Measurements from ENCODE around the gene WFDC5.
"Not testable (repeated sequence)": the region's sequence is repeated elsewhere in the genome, so short reads cannot be mapped to it uniquely, and the experiment has no call there.

The WFDC5 gene

DNA sequence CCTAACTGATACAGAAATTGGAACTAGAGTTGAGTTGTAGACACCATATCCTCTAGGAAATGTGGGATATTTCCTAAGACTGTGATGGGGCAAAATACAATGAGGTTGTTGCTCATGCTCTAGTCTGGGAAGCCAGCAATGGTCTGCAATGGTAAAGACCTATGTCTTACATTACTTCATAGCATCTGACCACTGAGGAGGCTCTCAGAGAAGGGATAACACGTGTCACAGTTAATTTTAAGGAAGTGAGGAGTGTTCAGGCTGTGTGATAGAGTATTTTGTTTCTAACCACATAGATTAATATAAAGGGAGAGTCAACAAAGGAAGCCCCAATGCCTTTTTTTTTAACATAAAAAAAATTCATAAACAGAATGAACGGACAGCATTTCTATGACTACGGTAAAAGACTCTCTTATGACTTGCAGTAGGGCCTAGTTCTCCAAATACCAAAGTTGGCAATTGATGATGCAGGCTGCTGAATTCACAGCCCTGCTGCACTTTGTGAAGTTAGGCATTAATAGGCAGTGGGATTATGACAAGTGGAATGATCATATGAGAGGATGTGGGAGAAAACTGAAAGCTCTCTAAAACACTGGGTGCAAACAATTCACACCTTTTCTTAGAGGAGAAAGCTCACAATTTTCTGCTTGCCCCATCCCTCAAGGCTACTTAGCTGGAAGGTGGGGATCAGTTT, 27.7 kb downstream of the WFDC5 start:
- DNase-seq, result no peak

DNA sequence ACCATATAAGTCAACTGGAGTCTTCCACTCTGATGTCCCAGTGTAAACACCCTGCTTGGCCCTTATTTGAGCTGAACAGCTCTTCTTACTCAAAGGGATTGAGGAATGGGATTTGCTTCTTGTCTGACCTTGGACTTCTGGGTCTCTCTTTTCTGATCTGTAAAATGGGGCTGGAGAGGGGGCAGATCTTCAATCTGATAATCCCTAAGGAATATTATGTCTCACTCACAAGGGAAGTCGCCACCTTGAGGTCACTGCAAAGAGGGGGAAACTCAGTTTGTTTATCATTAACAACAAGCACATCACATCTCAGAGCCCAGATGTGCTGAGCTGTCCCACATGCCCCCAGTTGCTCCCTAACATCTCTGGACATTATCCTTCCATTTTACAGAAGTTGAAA, 29.1 kb downstream of the WFDC5 start:
- DNase-seq, result no peak

GRCh38 chr20:45085289-45085688, 29.7 kb downstream of the WFDC5 start:
- no peak for DNase-seq

DNA sequence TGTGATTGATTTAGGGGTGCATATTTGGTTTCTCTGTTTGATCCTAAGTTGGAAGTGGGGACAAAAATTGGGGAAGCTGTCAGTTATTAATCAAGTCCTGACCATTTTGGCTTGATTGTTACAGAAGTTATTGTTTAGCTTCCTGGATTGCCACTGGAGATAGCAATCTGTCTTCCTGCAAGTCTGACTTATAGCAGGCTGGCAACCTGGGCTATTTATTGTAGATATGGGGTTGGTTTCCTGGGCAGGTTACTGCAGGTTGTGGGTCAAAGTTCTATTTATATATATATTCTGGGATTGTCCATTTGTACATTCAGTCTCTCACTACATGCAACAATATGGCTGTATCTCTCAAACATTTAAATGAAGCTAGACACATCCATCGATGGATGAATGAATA, 31.8 kb downstream of the WFDC5 start:
- DNase-seq, result no peak

GRCh38 chr20:45082468-45082867, 32.5 kb downstream of the WFDC5 start:
- no peak for DNase-seq

DNA sequence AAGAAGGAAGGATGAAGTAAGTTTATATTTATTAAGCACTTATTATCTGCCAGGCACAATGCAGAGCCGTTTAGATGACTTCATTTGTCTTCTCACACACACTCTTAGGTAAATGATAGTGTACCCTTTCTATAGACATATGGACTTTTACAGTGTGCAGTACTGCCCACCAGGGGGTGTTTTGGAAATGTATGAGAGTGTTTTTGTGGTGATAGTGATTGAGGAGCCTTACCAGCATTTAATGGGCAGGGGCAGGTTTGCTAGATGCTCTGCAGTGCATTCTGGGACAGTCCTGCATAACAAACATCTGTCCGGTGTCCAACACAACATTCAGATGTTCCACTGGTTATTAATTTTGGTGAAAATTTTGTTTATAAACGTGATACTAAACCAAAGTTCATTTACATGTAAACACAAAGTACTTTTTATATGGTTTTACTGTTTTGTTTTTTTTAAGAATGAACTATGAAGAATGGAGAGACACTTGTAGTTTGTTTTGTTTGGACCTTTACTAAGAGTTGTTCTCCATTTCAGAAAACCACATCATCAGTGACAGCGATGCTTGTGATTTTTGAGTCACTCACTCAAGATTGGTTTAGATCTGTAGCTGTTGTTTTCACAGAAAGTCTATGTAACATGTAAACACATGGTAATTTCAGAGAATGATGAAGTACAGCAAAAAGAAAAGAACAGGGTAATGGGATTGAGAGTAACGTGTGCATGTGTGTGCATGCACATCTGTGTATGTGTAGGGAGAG, 33.9 kb downstream of the WFDC5 start:
- DNase-seq, result no peak

GRCh38 chr20:45077559-45077958, 37.4 kb downstream of the WFDC5 start:
- no peak for DNase-seq

GRCh38 chr20:45073221-45073620, 41.8 kb downstream of the WFDC5 start:
- no peak for DNase-seq

DNA sequence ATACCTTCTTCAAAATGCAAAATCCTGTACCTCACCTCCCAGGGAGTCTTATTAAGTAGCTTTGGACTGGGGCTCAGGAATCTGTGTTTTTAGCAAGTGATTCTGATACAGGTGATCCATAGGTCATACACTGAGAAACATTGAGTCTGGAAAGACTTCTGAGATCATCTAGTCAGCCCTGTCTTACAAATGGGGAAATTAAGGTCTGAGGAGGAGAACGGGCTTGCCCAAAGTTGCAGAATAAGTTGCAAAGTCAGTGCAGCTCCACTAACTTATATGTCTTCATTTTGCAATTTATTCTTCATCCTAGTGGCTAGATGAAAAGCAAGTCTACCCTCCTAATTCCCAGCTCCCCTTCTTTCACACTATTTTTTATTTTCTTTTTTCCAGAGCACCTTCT, 42.9 kb downstream of the WFDC5 start:
- DNase-seq, result no peak

DNA sequence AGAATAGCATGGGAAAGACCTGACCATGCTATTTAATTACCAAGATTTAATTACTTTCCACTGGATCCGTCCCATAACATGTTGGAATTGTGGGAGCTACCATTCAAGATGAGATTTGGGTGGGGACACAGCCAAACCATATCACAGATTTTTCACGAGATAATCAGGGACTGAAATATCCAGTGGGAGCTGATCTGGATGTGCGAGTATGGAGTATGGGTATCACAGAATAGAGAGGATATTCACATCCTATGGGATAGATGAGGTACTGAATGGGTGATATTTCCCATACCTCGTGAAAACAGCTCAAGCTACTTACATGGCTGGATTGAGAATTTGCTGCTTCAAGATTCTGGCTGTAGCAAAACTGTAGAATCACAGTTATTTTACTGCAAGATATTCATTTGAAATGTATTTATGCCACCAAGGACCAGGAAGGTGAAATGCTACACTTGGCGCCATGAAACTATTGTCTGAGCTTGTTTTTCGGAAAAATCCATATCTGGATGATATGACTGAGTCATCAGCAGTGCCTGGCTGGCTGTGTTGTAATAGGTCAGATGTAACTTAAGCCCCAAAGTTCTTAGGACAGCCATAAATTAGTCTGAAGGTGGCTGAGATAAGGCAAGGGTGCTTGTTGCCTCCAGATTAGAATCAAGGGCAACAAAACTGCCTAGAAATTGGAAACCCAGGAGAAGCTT, 43.9 kb downstream of the WFDC5 start:
- DNase-seq, result no peak

GRCh38 chr20:45069261-45069660, 45.7 kb downstream of the WFDC5 start:
- DNase-seq, result no peak

GRCh38 chr20:45067558-45067957, 47.4 kb downstream of the WFDC5 start:
- no peak for DNase-seq

- DNase-seq, result no peak
Observed at GRCh38 chr20:45067087-45067486, 47.9 kb downstream of the WFDC5 start.

DNA sequence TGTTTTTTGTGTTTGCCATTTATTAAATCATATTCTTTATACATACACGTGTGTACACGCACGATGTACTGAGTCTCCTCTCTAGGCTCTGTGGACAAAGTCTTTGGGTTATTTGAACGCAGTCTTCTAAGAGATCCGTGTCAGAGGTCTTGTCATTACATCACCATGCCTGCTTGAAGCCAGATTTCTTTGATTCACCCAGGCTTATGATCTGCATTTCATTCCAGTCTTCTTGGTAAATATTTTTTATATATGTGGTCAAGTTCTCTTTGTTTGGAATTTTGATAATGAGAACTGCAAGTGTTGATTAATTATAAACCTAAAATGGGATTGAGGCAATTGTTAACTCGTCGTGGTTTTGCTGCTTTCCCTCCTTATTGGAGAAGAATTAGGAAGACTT, 48.6 kb downstream of the WFDC5 start:
- no peak for DNase-seq

- DNase-seq, result no peak
Observed at GRCh38 chr20:45064812-45065211, 50.2 kb downstream of the WFDC5 start.

DNA sequence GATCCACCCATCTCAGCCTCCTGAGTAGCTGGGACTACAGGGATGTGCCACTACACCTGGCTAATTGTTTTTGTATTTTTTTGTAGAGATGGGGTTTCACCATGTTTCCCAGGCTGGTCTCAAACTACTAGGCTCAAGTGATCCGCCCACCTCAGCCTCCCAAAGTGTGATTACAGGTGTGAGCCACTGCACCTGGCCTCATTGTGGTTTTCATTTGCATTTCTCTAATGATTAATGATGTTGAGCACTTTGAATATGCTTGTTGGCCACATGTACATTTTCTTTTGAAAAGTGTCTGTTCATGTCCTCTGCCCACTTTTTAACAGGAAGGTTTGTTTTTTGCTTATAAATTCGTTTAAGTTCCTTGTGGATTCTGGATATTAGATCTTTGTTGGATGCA, 51.9 kb downstream of the WFDC5 start:
- not testable (repeated sequence) for DNase-seq

GRCh38 chr20:45061244-45061643, 53.7 kb downstream of the WFDC5 start:
- no peak for DNase-seq

GRCh38 chr20:45060294-45060693, 54.7 kb downstream of the WFDC5 start:
- DNase-seq, result no peak

All from activated CD4-positive, CD25-positive, alpha-beta regulatory T cell treated with anti-CD3 and anti-CD28 coated beads, Interleukin-2, amount 50 U/mL, for 72 hours (primary cell).